ENCODE measurements around the gene DEDD2.

DNA sequence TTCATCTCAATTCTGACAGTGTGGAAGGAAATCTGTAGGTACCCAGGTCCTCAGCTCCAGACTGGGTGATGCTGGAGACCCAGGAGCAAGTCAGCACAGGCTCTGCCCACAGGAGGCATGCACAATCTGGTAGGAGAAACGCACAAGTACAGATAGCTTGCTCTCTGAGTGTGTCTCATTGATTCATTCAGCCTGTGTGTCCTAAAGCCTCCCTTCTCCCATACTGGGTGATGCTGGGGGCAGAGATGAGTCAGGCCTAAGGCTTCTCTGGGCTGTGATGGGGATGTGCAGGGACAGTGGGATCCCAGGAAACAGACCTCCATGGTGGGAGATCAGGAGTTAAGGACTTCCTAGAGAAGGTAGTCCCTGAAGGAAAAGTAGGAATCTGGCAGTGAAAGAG lies 9.4 kb upstream of the DEDD2 start:
- TF ChIP-seq, protein P1, sequence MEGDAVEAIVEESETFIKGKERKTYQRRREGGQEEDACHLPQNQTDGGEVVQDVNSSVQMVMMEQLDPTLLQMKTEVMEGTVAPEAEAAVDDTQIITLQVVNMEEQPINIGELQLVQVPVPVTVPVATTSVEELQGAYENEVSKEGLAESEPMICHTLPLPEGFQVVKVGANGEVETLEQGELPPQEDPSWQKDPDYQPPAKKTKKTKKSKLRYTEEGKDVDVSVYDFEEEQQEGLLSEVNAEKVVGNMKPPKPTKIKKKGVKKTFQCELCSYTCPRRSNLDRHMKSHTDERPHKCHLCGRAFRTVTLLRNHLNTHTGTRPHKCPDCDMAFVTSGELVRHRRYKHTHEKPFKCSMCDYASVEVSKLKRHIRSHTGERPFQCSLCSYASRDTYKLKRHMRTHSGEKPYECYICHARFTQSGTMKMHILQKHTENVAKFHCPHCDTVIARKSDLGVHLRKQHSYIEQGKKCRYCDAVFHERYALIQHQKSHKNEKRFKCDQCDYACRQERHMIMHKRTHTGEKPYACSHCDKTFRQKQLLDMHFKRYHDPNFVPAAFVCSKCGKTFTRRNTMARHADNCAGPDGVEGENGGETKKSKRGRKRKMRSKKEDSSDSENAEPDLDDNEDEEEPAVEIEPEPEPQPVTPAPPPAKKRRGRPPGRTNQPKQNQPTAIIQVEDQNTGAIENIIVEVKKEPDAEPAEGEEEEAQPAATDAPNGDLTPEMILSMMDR (IDR thresholded peaks at IDR 0.05; ENCODE audit: insufficient read depth, low read length): no peak
- TF ChIP-seq POLR2AphosphoS5 (IDR thresholded peaks at IDR 0.05; ENCODE audit: low read depth): no peak
- TF ChIP-seq, protein P2, sequence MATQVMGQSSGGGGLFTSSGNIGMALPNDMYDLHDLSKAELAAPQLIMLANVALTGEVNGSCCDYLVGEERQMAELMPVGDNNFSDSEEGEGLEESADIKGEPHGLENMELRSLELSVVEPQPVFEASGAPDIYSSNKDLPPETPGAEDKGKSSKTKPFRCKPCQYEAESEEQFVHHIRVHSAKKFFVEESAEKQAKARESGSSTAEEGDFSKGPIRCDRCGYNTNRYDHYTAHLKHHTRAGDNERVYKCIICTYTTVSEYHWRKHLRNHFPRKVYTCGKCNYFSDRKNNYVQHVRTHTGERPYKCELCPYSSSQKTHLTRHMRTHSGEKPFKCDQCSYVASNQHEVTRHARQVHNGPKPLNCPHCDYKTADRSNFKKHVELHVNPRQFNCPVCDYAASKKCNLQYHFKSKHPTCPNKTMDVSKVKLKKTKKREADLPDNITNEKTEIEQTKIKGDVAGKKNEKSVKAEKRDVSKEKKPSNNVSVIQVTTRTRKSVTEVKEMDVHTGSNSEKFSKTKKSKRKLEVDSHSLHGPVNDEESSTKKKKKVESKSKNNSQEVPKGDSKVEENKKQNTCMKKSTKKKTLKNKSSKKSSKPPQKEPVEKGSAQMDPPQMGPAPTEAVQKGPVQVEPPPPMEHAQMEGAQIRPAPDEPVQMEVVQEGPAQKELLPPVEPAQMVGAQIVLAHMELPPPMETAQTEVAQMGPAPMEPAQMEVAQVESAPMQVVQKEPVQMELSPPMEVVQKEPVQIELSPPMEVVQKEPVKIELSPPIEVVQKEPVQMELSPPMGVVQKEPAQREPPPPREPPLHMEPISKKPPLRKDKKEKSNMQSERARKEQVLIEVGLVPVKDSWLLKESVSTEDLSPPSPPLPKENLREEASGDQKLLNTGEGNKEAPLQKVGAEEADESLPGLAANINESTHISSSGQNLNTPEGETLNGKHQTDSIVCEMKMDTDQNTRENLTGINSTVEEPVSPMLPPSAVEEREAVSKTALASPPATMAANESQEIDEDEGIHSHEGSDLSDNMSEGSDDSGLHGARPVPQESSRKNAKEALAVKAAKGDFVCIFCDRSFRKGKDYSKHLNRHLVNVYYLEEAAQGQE (IDR thresholded peaks at IDR 0.05; ENCODE audit: insufficient replicate concordance, low read depth): no peak
- TF ChIP-seq GABPA (IDR thresholded peaks at IDR 0.05; ENCODE audit: low read depth): no peak
- no peak for TF ChIP-seq SPI1 (IDR thresholded peaks at IDR 0.05; ENCODE audit: borderline replicate concordance, low read depth)

All from HL-60 (cell line).